Measurements from ENCODE around the gene GUCY1A2.

Gene GUCY1A2

DNA sequence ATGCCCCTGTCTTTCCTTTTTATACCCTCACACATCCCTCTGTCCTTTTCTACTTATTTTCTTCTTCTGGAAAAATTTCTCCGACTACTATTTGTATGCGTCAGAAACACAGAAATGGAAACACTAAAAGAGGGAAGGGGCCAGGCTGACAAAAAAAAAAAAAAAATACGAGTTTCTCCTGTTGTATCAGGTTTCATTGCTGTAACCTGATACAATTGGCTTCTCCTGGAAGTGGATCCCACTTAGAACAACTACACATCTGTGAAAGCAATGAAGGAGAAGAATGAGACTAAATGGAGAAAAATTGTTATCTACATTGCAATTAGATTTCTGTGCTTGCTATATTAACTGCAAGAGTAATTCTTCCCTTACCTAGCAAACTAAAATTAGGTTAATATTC, 393.9 kb downstream of the GUCY1A2 start:
- DNase-seq (ENCODE audit: low read depth): no peak
- H3K4me3 ChIP-seq (ENCODE audit: low read depth, low read length): no peak overlapping the region
- TF ChIP-seq, protein P1, sequence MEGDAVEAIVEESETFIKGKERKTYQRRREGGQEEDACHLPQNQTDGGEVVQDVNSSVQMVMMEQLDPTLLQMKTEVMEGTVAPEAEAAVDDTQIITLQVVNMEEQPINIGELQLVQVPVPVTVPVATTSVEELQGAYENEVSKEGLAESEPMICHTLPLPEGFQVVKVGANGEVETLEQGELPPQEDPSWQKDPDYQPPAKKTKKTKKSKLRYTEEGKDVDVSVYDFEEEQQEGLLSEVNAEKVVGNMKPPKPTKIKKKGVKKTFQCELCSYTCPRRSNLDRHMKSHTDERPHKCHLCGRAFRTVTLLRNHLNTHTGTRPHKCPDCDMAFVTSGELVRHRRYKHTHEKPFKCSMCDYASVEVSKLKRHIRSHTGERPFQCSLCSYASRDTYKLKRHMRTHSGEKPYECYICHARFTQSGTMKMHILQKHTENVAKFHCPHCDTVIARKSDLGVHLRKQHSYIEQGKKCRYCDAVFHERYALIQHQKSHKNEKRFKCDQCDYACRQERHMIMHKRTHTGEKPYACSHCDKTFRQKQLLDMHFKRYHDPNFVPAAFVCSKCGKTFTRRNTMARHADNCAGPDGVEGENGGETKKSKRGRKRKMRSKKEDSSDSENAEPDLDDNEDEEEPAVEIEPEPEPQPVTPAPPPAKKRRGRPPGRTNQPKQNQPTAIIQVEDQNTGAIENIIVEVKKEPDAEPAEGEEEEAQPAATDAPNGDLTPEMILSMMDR (IDR thresholded peaks at IDR 0.05; ENCODE audit: low read depth, low read length, missing control alignments): no peak
